Measurements from ENCODE around the gene TH. TPM values are rescaled to one million over a fixed set of nuclear protein-coding genes. Genes with fewer than 3 reads are reported as not detected.
A peak's percentile ranks its signal among the peaks of the same experiment; 100 is the strongest.

The TH gene
- total and polyA plus RNA-seq, 9 of the 15 experiments (the other 6 are each of a cell fraction or from before 2014, with no cell fraction given) = not detected

- TF ChIP-seq ZNF277 (CRISPR knock-in tag; IDR thresholded peaks at IDR 0.05; ENCODE audit: borderline replicate concordance) (no peak), RAD21 (CRISPR knock-in tag; conservative IDR thresholded peaks at IDR 0.05 in 1 of 2, IDR thresholded peaks at IDR 0.05 in 1 of 2) (peak; percentile 94 to 95), HMG20B (CRISPR knock-in tag; IDR thresholded peaks at IDR 0.05) (no peak), TEAD2 (tag; IDR thresholded peaks at IDR 0.05) (no peak), ETV5 (CRISPR knock-in tag; IDR thresholded peaks at IDR 0.05; ENCODE audit: low read depth) (no peak), BACH1 (tag; IDR thresholded peaks at IDR 0.05) (no peak), MIER1 (IDR thresholded peaks at IDR 0.05; ENCODE audit: low read depth) (no peak), CBX2 (IDR thresholded peaks at IDR 0.05; ENCODE audit: insufficient read depth, low read length, poor library complexity, severe bottlenecking) (no peak), THRB (CRISPR knock-in tag; conservative IDR thresholded peaks at IDR 0.05) (0 out of 2 replicates have a peak, but pooled peaks have one; percentile 22)
- TF ChIP-seq, protein P1, sequence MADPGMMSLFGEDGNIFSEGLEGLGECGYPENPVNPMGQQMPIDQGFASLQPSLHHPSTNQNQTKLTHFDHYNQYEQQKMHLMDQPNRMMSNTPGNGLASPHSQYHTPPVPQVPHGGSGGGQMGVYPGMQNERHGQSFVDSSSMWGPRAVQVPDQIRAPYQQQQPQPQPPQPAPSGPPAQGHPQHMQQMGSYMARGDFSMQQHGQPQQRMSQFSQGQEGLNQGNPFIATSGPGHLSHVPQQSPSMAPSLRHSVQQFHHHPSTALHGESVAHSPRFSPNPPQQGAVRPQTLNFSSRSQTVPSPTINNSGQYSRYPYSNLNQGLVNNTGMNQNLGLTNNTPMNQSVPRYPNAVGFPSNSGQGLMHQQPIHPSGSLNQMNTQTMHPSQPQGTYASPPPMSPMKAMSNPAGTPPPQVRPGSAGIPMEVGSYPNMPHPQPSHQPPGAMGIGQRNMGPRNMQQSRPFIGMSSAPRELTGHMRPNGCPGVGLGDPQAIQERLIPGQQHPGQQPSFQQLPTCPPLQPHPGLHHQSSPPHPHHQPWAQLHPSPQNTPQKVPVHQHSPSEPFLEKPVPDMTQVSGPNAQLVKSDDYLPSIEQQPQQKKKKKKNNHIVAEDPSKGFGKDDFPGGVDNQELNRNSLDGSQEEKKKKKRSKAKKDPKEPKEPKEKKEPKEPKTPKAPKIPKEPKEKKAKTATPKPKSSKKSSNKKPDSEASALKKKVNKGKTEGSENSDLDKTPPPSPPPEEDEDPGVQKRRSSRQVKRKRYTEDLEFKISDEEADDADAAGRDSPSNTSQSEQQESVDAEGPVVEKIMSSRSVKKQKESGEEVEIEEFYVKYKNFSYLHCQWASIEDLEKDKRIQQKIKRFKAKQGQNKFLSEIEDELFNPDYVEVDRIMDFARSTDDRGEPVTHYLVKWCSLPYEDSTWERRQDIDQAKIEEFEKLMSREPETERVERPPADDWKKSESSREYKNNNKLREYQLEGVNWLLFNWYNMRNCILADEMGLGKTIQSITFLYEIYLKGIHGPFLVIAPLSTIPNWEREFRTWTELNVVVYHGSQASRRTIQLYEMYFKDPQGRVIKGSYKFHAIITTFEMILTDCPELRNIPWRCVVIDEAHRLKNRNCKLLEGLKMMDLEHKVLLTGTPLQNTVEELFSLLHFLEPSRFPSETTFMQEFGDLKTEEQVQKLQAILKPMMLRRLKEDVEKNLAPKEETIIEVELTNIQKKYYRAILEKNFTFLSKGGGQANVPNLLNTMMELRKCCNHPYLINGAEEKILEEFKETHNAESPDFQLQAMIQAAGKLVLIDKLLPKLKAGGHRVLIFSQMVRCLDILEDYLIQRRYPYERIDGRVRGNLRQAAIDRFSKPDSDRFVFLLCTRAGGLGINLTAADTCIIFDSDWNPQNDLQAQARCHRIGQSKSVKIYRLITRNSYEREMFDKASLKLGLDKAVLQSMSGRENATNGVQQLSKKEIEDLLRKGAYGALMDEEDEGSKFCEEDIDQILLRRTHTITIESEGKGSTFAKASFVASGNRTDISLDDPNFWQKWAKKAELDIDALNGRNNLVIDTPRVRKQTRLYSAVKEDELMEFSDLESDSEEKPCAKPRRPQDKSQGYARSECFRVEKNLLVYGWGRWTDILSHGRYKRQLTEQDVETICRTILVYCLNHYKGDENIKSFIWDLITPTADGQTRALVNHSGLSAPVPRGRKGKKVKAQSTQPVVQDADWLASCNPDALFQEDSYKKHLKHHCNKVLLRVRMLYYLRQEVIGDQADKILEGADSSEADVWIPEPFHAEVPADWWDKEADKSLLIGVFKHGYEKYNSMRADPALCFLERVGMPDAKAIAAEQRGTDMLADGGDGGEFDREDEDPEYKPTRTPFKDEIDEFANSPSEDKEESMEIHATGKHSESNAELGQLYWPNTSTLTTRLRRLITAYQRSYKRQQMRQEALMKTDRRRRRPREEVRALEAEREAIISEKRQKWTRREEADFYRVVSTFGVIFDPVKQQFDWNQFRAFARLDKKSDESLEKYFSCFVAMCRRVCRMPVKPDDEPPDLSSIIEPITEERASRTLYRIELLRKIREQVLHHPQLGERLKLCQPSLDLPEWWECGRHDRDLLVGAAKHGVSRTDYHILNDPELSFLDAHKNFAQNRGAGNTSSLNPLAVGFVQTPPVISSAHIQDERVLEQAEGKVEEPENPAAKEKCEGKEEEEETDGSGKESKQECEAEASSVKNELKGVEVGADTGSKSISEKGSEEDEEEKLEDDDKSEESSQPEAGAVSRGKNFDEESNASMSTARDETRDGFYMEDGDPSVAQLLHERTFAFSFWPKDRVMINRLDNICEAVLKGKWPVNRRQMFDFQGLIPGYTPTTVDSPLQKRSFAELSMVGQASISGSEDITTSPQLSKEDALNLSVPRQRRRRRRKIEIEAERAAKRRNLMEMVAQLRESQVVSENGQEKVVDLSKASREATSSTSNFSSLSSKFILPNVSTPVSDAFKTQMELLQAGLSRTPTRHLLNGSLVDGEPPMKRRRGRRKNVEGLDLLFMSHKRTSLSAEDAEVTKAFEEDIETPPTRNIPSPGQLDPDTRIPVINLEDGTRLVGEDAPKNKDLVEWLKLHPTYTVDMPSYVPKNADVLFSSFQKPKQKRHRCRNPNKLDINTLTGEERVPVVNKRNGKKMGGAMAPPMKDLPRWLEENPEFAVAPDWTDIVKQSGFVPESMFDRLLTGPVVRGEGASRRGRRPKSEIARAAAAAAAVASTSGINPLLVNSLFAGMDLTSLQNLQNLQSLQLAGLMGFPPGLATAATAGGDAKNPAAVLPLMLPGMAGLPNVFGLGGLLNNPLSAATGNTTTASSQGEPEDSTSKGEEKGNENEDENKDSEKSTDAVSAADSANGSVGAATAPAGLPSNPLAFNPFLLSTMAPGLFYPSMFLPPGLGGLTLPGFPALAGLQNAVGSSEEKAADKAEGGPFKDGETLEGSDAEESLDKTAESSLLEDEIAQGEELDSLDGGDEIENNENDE (IDR thresholded peaks at IDR 0.05; ENCODE audit: low read depth, low read length) = no peak
These were observed 25.6 kb upstream of the TH start (continued) for GRCh38 chr11:2196970-2197770.

Data from K562 (cell line).